ENCODE results near the gene ANTXR1. TPM values are rescaled to one million over a fixed set of nuclear protein-coding genes. Genes with fewer than 3 reads are reported as not detected.
A peak's percentile ranks its signal among the peaks of the same experiment; 100 is the strongest.

Gene ANTXR1
- total and polyA plus RNA-seq, 10 donors = 2.8 to 66.7 (median 36.9) TPM

DNA sequence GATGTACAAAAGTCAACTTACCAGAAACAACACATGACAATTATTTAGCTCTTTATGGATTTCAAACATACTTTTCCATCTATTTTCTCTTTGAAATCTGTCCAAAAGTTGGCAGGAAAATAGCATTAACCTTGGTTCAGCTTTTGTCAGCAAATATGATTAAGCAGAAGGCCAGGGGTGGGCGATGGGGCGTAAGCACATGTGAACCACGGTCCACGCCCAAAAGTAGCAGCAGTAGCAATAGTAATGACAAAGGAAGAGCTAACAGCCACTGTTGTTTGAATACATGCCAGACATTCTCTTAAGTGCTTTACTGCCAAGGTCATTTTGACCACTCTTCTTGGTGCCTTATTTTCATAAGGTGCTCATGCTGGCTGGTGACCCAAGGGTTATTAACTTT lies 73.5 kb downstream of the ANTXR1 start:
- Histone ChIP-seq H3K9me3 (no peaks in the 10 kb centered on the region), H3K27me3 (replicated peaks in 1 of 7) (peaks cover 0 to 30% (median 0%) of the 10 kb centered on the region in 7 donors), H3K4me1 (peaks cover 0 to 21% (median 15%) of the 10 kb centered on the region in 6 donors), H3K4me3 (no peak overlapping the region), H3K36me3 (no peaks in the 10 kb centered on the region), H3K27ac (peak overlapping the region in 3 of 8 donors; percentile 7 to 38 (median 24))
- no peak for DNase-seq
- TF ChIP-seq, protein P1, sequence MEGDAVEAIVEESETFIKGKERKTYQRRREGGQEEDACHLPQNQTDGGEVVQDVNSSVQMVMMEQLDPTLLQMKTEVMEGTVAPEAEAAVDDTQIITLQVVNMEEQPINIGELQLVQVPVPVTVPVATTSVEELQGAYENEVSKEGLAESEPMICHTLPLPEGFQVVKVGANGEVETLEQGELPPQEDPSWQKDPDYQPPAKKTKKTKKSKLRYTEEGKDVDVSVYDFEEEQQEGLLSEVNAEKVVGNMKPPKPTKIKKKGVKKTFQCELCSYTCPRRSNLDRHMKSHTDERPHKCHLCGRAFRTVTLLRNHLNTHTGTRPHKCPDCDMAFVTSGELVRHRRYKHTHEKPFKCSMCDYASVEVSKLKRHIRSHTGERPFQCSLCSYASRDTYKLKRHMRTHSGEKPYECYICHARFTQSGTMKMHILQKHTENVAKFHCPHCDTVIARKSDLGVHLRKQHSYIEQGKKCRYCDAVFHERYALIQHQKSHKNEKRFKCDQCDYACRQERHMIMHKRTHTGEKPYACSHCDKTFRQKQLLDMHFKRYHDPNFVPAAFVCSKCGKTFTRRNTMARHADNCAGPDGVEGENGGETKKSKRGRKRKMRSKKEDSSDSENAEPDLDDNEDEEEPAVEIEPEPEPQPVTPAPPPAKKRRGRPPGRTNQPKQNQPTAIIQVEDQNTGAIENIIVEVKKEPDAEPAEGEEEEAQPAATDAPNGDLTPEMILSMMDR (IDR thresholded peaks at IDR 0.05 in 8 of 11, conservative IDR thresholded peaks at IDR 0.05 in 3 of 11) = no peak
- no peak for TF ChIP-seq POLR2A (IDR thresholded peaks at IDR 0.05)
- TF ChIP-seq POLR2AphosphoS5 (IDR thresholded peaks at IDR 0.05) = no peak
- 51 to 66% (median 56%) methylated on average over 4 of the region's 4 CpGs for WGBS, 5 donors
- intact Hi-C loops (cut with DNase I; ENCODE audit: low total_unique reads) = no loop called here

DNA sequence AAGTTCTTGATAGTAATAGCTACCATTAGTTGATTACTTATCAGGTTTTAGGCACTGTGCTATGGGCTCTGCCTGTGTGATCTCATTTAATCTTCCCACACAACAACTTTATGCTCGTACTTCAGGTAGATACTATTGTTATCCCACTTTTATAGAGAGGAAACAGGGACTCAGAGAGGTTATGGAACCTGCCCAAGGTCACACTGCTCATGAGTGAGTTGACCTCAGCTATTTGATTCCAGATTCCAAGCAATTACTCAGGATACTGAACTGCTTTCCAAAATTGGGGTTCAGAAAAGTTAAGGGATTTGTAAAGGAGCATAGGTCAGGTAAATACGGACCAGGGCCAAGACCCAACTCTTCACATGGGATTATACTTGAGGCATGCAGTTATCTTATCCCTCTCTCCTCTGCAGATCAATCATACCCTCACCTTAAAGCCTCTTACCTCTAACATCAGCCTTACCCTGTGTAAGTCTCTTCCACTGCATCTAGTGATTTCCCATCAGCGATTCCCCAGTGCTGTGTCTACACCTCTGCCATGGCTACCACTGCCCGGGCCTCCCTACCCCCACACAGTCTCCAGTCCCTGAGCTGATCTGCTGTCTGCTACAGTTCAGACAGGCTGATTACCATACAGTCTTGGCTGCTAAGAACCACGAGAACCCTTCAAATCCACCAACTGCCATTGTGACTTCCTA lies 74.4 kb downstream of the ANTXR1 start:
- 78 to 89% (median 82%) methylated on average over 5 of the region's 5 CpGs for WGBS, 5 donors
- TF ChIP-seq POLR2AphosphoS5 (IDR thresholded peaks at IDR 0.05) (no peak), POLR2A (IDR thresholded peaks at IDR 0.05) (no peak)
- TF ChIP-seq, protein P1 (IDR thresholded peaks at IDR 0.05 in 8 of 11, conservative IDR thresholded peaks at IDR 0.05 in 3 of 11) = no peak
- H3K27ac ChIP-seq = no peak overlapping the region
- H3K9me3 ChIP-seq = no peaks in the 10 kb centered on the region
- intact Hi-C loops (cut with DNase I; ENCODE audit: low total_unique reads) = no loop called here
- H3K27me3 ChIP-seq (replicated peaks in 1 of 7) = peaks cover 0 to 25% (median 0%) of the 10 kb centered on the region in 7 donors
- H3K4me3 ChIP-seq = no peak overlapping the region
- H3K4me1 ChIP-seq = peaks cover 0 to 16% (median 10%) of the 10 kb centered on the region in 6 donors
- no peak for DNase-seq
- H3K36me3 ChIP-seq = no peaks in the 10 kb centered on the region

DNA sequence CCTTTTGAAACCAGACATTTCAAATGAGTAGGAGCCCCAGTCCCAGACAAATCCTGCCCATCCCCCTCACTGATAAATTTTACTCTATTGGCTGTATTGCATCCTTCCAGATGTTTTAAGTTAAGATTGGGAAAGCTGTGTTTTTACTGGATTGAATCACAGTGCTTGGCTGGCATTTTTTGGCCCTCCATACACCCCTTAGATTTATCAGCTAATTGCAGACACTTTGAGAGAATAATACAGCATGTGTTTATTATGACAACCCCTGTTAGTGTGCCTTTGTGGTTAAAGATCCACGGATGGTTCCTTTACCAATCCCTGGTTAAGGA lies 74.9 kb downstream of the ANTXR1 start:
- no peak overlapping the region for H3K4me3 ChIP-seq
- 66 to 76% (median 73%) methylated on average over 1 of the region's 1 CpG for WGBS, 5 donors
- TF ChIP-seq POLR2AphosphoS5 (IDR thresholded peaks at IDR 0.05) = no peak
- TF ChIP-seq POLR2A (IDR thresholded peaks at IDR 0.05) = no peak
- TF ChIP-seq, protein P1 (IDR thresholded peaks at IDR 0.05 in 8 of 11, conservative IDR thresholded peaks at IDR 0.05 in 3 of 11) = no peak

DNA sequence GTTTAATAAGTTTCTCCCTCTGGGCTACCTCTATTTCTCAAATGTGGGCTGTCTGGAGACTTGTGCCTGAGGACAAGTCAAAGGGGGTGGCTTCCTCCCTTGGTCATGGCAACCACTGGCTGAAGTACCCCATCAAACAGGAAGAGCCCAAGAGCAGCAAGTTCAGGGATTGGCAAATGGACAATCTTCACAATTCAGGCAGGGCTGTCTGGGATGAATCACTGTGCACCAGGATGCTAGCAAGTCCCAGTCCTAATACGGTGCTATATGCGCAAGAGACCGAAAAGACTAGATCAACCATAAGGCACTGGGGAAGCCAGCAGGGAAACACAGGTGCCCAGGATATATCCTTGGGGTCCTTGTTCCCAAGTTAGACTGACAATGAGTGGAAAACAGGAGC lies 75.5 kb downstream of the ANTXR1 start:
- Histone ChIP-seq H3K4me3 (no peak overlapping the region), H3K27me3 (replicated peaks in 1 of 7) (peaks cover 0 to 16% (median 0%) of the 10 kb centered on the region in 7 donors), H3K27ac (no peak overlapping the region), H3K36me3 (no peaks in the 10 kb centered on the region), H3K4me1 (peaks cover 0 to 7% (median under 1%) of the 10 kb centered on the region in 6 donors), H3K9me3 (no peaks in the 10 kb centered on the region)
- DNase-seq = no peak
- intact Hi-C loops (cut with DNase I; ENCODE audit: low total_unique reads) = no loop called here
- WGBS, 5 donors = 91 to 100% (median 98%) methylated on average over 3 of the region's 3 CpGs
- TF ChIP-seq POLR2A (IDR thresholded peaks at IDR 0.05) (no peak), POLR2AphosphoS5 (IDR thresholded peaks at IDR 0.05) (no peak)
- TF ChIP-seq, protein P1 (IDR thresholded peaks at IDR 0.05 in 8 of 11, conservative IDR thresholded peaks at IDR 0.05 in 3 of 11) = no peak

More for the DNA sequence above, 74.9 kb downstream of the ANTXR1 start:
- peaks cover 0 to 22% (median 0%) of the 10 kb centered on the region in 7 donors for H3K27me3 ChIP-seq (replicated peaks in 1 of 7)
- H3K36me3 ChIP-seq = no peaks in the 10 kb centered on the region
- DNase-seq = no peak
- H3K27ac ChIP-seq = no peak overlapping the region
- H3K4me1 ChIP-seq = peaks cover 0 to 11% (median 5%) of the 10 kb centered on the region in 6 donors
- no peaks in the 10 kb centered on the region for H3K9me3 ChIP-seq
- intact Hi-C loops (cut with DNase I; ENCODE audit: low total_unique reads) = no loop called here

Measured in spleen (tissue), 11 donors.